ENCODE results near the gene FTO. TPM values are rescaled to one million over a fixed set of nuclear protein-coding genes. Genes with fewer than 3 reads are reported as not detected.

FTO gene
- total RNA-seq, 1 experiment from 2014 or later: 57.4 TPM

DNA sequence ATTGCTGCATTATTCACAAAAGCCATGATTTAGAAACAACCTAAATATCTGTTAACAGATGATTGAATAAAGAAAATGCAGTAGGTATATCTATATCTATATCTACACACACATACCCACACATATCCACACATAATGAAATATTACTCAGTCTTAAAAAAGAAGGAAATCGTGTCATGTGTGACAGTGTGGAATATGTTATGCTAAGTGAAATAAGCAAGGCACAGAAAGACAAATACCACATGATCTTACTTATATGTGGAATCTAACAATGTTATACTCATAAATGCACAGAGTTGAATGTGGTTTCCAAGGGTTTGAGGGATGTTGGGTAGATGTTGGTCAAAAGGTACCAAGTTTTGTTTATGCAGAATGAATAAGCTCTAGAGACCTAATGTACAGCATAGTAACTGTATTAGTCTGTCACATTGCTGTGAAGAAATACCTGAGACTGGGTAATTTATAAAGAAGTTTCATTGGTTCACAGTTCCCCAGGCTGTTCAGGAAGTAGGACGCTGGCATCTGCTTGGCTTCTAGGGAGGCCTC lies 156.1 kb downstream of the FTO start (continued):
- TF ChIP-seq, protein P1, sequence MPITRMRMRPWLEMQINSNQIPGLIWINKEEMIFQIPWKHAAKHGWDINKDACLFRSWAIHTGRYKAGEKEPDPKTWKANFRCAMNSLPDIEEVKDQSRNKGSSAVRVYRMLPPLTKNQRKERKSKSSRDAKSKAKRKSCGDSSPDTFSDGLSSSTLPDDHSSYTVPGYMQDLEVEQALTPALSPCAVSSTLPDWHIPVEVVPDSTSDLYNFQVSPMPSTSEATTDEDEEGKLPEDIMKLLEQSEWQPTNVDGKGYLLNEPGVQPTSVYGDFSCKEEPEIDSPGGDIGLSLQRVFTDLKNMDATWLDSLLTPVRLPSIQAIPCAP (CRISPR knock-in tag; IDR thresholded peaks at IDR 0.05): no peak
- no peak for TF ChIP-seq IRF2 (CRISPR knock-in tag; IDR thresholded peaks at IDR 0.05; ENCODE audit: borderline replicate concordance, low read depth)
- TF ChIP-seq ZNF263 (CRISPR knock-in tag; IDR thresholded peaks at IDR 0.05; ENCODE audit: low read depth): no peak
- TF ChIP-seq, protein P2, sequence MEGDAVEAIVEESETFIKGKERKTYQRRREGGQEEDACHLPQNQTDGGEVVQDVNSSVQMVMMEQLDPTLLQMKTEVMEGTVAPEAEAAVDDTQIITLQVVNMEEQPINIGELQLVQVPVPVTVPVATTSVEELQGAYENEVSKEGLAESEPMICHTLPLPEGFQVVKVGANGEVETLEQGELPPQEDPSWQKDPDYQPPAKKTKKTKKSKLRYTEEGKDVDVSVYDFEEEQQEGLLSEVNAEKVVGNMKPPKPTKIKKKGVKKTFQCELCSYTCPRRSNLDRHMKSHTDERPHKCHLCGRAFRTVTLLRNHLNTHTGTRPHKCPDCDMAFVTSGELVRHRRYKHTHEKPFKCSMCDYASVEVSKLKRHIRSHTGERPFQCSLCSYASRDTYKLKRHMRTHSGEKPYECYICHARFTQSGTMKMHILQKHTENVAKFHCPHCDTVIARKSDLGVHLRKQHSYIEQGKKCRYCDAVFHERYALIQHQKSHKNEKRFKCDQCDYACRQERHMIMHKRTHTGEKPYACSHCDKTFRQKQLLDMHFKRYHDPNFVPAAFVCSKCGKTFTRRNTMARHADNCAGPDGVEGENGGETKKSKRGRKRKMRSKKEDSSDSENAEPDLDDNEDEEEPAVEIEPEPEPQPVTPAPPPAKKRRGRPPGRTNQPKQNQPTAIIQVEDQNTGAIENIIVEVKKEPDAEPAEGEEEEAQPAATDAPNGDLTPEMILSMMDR (IDR thresholded peaks at IDR 0.05): no peak
- TF ChIP-seq, protein P3, sequence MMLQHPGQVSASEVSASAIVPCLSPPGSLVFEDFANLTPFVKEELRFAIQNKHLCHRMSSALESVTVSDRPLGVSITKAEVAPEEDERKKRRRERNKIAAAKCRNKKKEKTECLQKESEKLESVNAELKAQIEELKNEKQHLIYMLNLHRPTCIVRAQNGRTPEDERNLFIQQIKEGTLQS (CRISPR knock-in tag; conservative IDR thresholded peaks at IDR 0.05): no peak
- no peak for TF ChIP-seq NFE2L1 (CRISPR knock-in tag; IDR thresholded peaks at IDR 0.05)
- TF ChIP-seq CREB1 (CRISPR knock-in tag; IDR thresholded peaks at IDR 0.05): no peak
- TF ChIP-seq TEAD4 (CRISPR knock-in tag; IDR thresholded peaks at IDR 0.05): no peak
- TF ChIP-seq, protein P4, sequence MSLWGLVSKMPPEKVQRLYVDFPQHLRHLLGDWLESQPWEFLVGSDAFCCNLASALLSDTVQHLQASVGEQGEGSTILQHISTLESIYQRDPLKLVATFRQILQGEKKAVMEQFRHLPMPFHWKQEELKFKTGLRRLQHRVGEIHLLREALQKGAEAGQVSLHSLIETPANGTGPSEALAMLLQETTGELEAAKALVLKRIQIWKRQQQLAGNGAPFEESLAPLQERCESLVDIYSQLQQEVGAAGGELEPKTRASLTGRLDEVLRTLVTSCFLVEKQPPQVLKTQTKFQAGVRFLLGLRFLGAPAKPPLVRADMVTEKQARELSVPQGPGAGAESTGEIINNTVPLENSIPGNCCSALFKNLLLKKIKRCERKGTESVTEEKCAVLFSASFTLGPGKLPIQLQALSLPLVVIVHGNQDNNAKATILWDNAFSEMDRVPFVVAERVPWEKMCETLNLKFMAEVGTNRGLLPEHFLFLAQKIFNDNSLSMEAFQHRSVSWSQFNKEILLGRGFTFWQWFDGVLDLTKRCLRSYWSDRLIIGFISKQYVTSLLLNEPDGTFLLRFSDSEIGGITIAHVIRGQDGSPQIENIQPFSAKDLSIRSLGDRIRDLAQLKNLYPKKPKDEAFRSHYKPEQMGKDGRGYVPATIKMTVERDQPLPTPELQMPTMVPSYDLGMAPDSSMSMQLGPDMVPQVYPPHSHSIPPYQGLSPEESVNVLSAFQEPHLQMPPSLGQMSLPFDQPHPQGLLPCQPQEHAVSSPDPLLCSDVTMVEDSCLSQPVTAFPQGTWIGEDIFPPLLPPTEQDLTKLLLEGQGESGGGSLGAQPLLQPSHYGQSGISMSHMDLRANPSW (CRISPR knock-in tag; conservative IDR thresholded peaks at IDR 0.05; ENCODE audit: low read depth): no peak
- no peak for TF ChIP-seq TP53 (CRISPR knock-in tag; IDR thresholded peaks at IDR 0.05)
- TF ChIP-seq JUN (CRISPR knock-in tag; IDR thresholded peaks at IDR 0.05): no peak

DNA sequence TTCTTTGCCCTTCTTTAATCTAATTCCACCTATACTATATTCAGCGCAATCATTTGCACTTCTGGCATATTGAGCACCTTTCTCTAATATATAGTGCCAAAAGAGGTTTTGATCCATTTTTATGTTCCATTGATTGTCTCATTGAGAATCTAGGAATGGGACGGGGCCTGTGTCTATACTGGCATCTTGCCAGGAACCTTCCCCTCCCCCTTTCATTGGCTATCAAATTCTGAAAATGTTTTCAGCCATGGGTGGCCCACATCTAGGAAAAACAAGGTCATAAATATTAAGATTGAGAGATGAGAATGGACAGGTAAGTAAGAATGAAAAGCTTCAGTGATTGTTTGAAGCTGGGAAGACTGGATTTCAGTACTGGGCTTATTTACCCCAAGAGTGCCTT lies 159.9 kb downstream of the FTO start:
- Mint-ChIP-seq H3K27me3 (ENCODE audit: low read depth) (no peaks in the 10 kb centered on the region), H3K9me3 (no peaks in the 10 kb centered on the region), H3K36me3 (no peaks in the 10 kb centered on the region), H3K4me3 (no peak overlapping the region), H3K27ac (no peak overlapping the region), H3K4me1 (peaks cover 22% of the 10 kb centered on the region)
- ChIA-PET POLR2A (no interaction called here), CTCF (no interaction called here)
- TF ChIP-seq JAZF1 (CRISPR knock-in tag; IDR thresholded peaks at IDR 0.05): no peak
- TF ChIP-seq HMGA2 (CRISPR knock-in tag; IDR thresholded peaks at IDR 0.05): no peak
- TF ChIP-seq, protein P5, sequence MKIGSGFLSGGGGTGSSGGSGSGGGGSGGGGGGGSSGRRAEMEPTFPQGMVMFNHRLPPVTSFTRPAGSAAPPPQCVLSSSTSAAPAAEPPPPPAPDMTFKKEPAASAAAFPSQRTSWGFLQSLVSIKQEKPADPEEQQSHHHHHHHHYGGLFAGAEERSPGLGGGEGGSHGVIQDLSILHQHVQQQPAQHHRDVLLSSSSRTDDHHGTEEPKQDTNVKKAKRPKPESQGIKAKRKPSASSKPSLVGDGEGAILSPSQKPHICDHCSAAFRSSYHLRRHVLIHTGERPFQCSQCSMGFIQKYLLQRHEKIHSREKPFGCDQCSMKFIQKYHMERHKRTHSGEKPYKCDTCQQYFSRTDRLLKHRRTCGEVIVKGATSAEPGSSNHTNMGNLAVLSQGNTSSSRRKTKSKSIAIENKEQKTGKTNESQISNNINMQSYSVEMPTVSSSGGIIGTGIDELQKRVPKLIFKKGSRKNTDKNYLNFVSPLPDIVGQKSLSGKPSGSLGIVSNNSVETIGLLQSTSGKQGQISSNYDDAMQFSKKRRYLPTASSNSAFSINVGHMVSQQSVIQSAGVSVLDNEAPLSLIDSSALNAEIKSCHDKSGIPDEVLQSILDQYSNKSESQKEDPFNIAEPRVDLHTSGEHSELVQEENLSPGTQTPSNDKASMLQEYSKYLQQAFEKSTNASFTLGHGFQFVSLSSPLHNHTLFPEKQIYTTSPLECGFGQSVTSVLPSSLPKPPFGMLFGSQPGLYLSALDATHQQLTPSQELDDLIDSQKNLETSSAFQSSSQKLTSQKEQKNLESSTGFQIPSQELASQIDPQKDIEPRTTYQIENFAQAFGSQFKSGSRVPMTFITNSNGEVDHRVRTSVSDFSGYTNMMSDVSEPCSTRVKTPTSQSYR (CRISPR knock-in tag; IDR thresholded peaks at IDR 0.05): no peak
- TF ChIP-seq JUN (CRISPR knock-in tag; IDR thresholded peaks at IDR 0.05): no peak
- no peak for TF ChIP-seq ESRRA (CRISPR knock-in tag; IDR thresholded peaks at IDR 0.05; ENCODE audit: borderline replicate concordance)
- TF ChIP-seq, protein P6, sequence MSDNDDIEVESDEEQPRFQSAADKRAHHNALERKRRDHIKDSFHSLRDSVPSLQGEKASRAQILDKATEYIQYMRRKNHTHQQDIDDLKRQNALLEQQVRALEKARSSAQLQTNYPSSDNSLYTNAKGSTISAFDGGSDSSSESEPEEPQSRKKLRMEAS (CRISPR knock-in tag; IDR thresholded peaks at IDR 0.05): no peak
- TF ChIP-seq FOXK1 (CRISPR knock-in tag; IDR thresholded peaks at IDR 0.05): no peak
- TF ChIP-seq, protein P7, sequence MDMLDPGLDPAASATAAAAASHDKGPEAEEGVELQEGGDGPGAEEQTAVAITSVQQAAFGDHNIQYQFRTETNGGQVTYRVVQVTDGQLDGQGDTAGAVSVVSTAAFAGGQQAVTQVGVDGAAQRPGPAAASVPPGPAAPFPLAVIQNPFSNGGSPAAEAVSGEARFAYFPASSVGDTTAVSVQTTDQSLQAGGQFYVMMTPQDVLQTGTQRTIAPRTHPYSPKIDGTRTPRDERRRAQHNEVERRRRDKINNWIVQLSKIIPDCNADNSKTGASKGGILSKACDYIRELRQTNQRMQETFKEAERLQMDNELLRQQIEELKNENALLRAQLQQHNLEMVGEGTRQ (CRISPR knock-in tag; IDR thresholded peaks at IDR 0.05): no peak
- no peak for TF ChIP-seq TP53 (CRISPR knock-in tag; IDR thresholded peaks at IDR 0.05)
- no peak for TF ChIP-seq SOX15 (CRISPR knock-in tag; IDR thresholded peaks at IDR 0.05)
- TF ChIP-seq ZBTB21 (CRISPR knock-in tag; IDR thresholded peaks at IDR 0.05; ENCODE audit: borderline replicate concordance): no peak
- no peak for DNase-seq (ENCODE audit: low spot score)
- ATAC-seq: no peak
